ENCODE measurements around the gene LYST. TPM values are rescaled to one million over a fixed set of nuclear protein-coding genes. Genes with fewer than 3 reads are reported as not detected.

Gene LYST
- total and polyA plus RNA-seq, 2 of the 4 experiments (the other 2 are of a cell fraction), result 2.2 to 7.2 TPM

DNA sequence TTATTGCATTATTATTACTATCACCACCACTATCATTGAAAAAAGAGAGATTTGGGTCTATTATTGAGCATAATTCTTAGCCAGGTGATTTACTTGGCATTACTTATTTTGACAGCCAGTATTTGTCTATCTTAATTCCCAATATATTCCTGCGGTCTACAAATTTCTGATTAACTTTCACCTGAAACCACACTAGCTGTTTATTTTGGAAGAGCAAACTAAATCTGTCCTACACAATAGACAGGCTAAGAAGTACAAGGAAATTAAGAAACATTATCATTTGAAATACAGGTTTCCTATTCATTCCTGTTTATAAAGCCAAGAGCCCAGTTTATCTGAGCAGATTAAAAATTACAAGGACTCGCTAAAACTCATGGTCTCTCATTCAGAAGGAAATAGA lies 6.9 kb upstream of the LYST start:
- no TSS peak for BruUV-seq (replicated peaks)
- no peak overlapping the region for H4K8ac ChIP-seq (ENCODE audit: low read depth in 2 of 2, low read length in 2 of 2)
- no peak overlapping the region for H4K91ac ChIP-seq (ENCODE audit: insufficient read depth, low read depth, low read length)
- H3K27me3 ChIP-seq (ENCODE audit: control insufficient read depth, insufficient read depth, low read length), result peaks cover 12% of the 10 kb centered on the region
- H2BK5ac ChIP-seq (ENCODE audit: low read depth, low read length, poor library complexity, severe bottlenecking), result no peak overlapping the region
- H2BK20ac ChIP-seq (ENCODE audit: low read depth, low read length), result no peak overlapping the region
- no CpG with 5 or more reads among the region's 2 CpGs for WGBS, 2 experiments (ENCODE audit: extremely low coverage in 2 of 2, insufficient read length in 1 of 2)
- H4K20me1 ChIP-seq (ENCODE audit: insufficient read depth, low read length), result no peaks in the 10 kb centered on the region
- H3K4me2 ChIP-seq (ENCODE audit: low read depth, low read length), result no peak overlapping the region
- dilution Hi-C loops (cut with HindIII; ENCODE audit: low sequenced_read_pairs, unreplicated experiment) (no loop called here), in situ Hi-C loops (cut with MboI; ENCODE audit: low sequenced_read_pairs) (no loop called here), intact Hi-C loops (cut with micrococcal nuclease) (no loop called here)
- H3K4ac ChIP-seq (ENCODE audit: low read depth, low read length), result no peak overlapping the region
- no peak overlapping the region for H3K23ac ChIP-seq (ENCODE audit: low read depth, low read length)
- no peak overlapping the region for H2BK120ac ChIP-seq (ENCODE audit: low read depth, low read length)
- H3K36me3 ChIP-seq (ENCODE audit: control insufficient read depth, insufficient read depth, low read length), result no peaks in the 10 kb centered on the region
- DNase-seq (no peak), ATAC-seq (ENCODE audit: low read depth) (no peak)
- H3K27ac ChIP-seq (ENCODE audit: insufficient read depth, low read length), result no peak overlapping the region
- no peaks in the 10 kb centered on the region for H3K9me3 ChIP-seq (ENCODE audit: control insufficient read depth, insufficient read depth, low read length)
- H3K56ac ChIP-seq (ENCODE audit: extremely low read depth, insufficient read depth, low read length), result no peak overlapping the region
- H2AFZ ChIP-seq (replicated peaks; ENCODE audit: low read length, poor library complexity), result no peak overlapping the region
- TF ChIP-seq, protein P1, sequence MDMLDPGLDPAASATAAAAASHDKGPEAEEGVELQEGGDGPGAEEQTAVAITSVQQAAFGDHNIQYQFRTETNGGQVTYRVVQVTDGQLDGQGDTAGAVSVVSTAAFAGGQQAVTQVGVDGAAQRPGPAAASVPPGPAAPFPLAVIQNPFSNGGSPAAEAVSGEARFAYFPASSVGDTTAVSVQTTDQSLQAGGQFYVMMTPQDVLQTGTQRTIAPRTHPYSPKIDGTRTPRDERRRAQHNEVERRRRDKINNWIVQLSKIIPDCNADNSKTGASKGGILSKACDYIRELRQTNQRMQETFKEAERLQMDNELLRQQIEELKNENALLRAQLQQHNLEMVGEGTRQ (IDR thresholded peaks at IDR 0.05; ENCODE audit: low read depth, low read length), result no peak
- TF ChIP-seq POLR2A (IDR thresholded peaks at IDR 0.05; ENCODE audit: low read depth, low read length), result no peak
- no peak for TF ChIP-seq RCOR1 (IDR thresholded peaks at IDR 0.05; ENCODE audit: insufficient replicate concordance, low read length)
- TF ChIP-seq, protein P2, sequence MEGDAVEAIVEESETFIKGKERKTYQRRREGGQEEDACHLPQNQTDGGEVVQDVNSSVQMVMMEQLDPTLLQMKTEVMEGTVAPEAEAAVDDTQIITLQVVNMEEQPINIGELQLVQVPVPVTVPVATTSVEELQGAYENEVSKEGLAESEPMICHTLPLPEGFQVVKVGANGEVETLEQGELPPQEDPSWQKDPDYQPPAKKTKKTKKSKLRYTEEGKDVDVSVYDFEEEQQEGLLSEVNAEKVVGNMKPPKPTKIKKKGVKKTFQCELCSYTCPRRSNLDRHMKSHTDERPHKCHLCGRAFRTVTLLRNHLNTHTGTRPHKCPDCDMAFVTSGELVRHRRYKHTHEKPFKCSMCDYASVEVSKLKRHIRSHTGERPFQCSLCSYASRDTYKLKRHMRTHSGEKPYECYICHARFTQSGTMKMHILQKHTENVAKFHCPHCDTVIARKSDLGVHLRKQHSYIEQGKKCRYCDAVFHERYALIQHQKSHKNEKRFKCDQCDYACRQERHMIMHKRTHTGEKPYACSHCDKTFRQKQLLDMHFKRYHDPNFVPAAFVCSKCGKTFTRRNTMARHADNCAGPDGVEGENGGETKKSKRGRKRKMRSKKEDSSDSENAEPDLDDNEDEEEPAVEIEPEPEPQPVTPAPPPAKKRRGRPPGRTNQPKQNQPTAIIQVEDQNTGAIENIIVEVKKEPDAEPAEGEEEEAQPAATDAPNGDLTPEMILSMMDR (conservative IDR thresholded peaks at IDR 0.05; ENCODE audit: low read depth, low read length), result no peak
- no peak for TF ChIP-seq FOS (IDR thresholded peaks at IDR 0.05; ENCODE audit: low read depth, low read length)
- no peak for TF ChIP-seq RFX5 (IDR thresholded peaks at IDR 0.05; ENCODE audit: low read depth, low read length)
- TF ChIP-seq CEBPB (IDR thresholded peaks at IDR 0.05; ENCODE audit: low read depth, low read length), result no peak
- TF ChIP-seq MAFK (IDR thresholded peaks at IDR 0.05; ENCODE audit: low read depth, low read length), result no peak
- TF ChIP-seq, protein P3, sequence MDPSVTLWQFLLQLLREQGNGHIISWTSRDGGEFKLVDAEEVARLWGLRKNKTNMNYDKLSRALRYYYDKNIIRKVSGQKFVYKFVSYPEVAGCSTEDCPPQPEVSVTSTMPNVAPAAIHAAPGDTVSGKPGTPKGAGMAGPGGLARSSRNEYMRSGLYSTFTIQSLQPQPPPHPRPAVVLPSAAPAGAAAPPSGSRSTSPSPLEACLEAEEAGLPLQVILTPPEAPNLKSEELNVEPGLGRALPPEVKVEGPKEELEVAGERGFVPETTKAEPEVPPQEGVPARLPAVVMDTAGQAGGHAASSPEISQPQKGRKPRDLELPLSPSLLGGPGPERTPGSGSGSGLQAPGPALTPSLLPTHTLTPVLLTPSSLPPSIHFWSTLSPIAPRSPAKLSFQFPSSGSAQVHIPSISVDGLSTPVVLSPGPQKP (IDR thresholded peaks at IDR 0.05; ENCODE audit: borderline replicate concordance, low read depth, low read length), result no peak
- TF ChIP-seq MAZ (IDR thresholded peaks at IDR 0.05; ENCODE audit: borderline replicate concordance, low read depth, low read length), result no peak
- H3K79me1 ChIP-seq (ENCODE audit: low read depth in 1 of 2, low read length in 2 of 2), result no peaks in the 10 kb centered on the region
- H4K5ac ChIP-seq (ENCODE audit: low read depth, low read length), result no peak overlapping the region
- ChIA-PET CTCF (no interaction called here), POLR2A (ENCODE audit: unreplicated experiment) (no interaction called here)
- H2BK15ac ChIP-seq (ENCODE audit: low read depth, low read length), result no peak overlapping the region
- no peaks in the 10 kb centered on the region for H3K4me1 ChIP-seq (ENCODE audit: control insufficient read depth, insufficient read depth, low read length)
- H2AK9ac ChIP-seq (replicated peaks; ENCODE audit: low read depth, low read length, poor library complexity), result no peak overlapping the region
- no peaks in the 10 kb centered on the region for H3K9me1 ChIP-seq (ENCODE audit: insufficient read depth, low read length)
- H3K18ac ChIP-seq (ENCODE audit: low read depth, low read length), result no peak overlapping the region
- H2AK5ac ChIP-seq (ENCODE audit: low read depth, low read length), result no peak overlapping the region
- H3K9ac ChIP-seq (ENCODE audit: low read depth, low read length), result no peak overlapping the region
- H3K14ac ChIP-seq (replicated peaks; ENCODE audit: low read depth, low read length), result no peak overlapping the region
- H3K4me3 ChIP-seq (ENCODE audit: insufficient read depth, low read depth, low read length), result no peak overlapping the region

Data from IMR-90 (cell line).